CD4-positive, alpha-beta T cell treated with Interleukin-2 at 100 ng/mL for 4 hours (primary cell): Measurements from ENCODE around the gene EFNA2.

Source experiments
- DNase-seq: peaks from one replicate; pipeline ENCODE4 v3.0.0-alpha.2; 2020; ENCODE audit warnings: low spot score

Gene EFNA2

GRCh38 chr19:1284293-1284978 lies 1.2 kb upstream of the EFNA2 start:
- no peak for DNase-seq

- DNase-seq = no peak
Observed at GRCh38 chr19:1284979-1285736, 515 bp upstream of the EFNA2 start.

GRCh38 chr19:1286487-1287353 lies 1.0 kb downstream of the EFNA2 start:
- no peak for DNase-seq

GRCh38 chr19:1287354-1288225 lies 1.9 kb downstream of the EFNA2 start:
- DNase-seq = no peak

GRCh38 chr19:1288226-1288612 lies 2.5 kb downstream of the EFNA2 start:
- DNase-seq = no peak

GRCh38 chr19:1288833-1289685 lies 3.4 kb downstream of the EFNA2 start:
- no peak for DNase-seq

- no peak for DNase-seq
Observed at GRCh38 chr19:1289686-1290025, 4.0 kb downstream of the EFNA2 start.

- no peak for DNase-seq
Observed at GRCh38 chr19:1290196-1290702, 4.6 kb downstream of the EFNA2 start.

- no peak for DNase-seq
Observed at GRCh38 chr19:1290703-1291651, 5.3 kb downstream of the EFNA2 start.

GRCh38 chr19:1291761-1292418 lies 6.2 kb downstream of the EFNA2 start:
- DNase-seq = no peak

GRCh38 chr19:1292419-1293151 lies 6.9 kb downstream of the EFNA2 start:
- DNase-seq = no peak

GRCh38 chr19:1293782-1294604 lies 8.3 kb downstream of the EFNA2 start:
- no peak for DNase-seq

- DNase-seq = no peak
Observed at GRCh38 chr19:1294688-1295087, 9.0 kb downstream of the EFNA2 start.

GRCh38 chr19:1295169-1296012 lies 9.7 kb downstream of the EFNA2 start:
- DNase-seq = no peak

- no peak for DNase-seq
Observed at GRCh38 chr19:1296078-1296477, 10.4 kb downstream of the EFNA2 start.

- DNase-seq = no peak
Observed at GRCh38 chr19:1296575-1297271, 11.1 kb downstream of the EFNA2 start.
